NT2/D1 (cell line): ENCODE measurements around the gene GALNT12.

Source experiments
- SUZ12 ChIP-seq: IDR thresholded peaks from 2 replicates; pipeline ENCODE4 v1.6.1; 2011; ENCODE audit not compliant: insufficient read length, insufficient read depth; ENCODE audit errors: extremely low read depth
- YY1 ChIP-seq: IDR thresholded peaks from 2 replicates; pipeline ENCODE4 v1.6.1; 2011; ENCODE audit not compliant: insufficient read length, insufficient read depth
- ZNF274 ChIP-seq: IDR thresholded peaks from 2 replicates; pipeline ENCODE4 v1.6.1; 2011; ENCODE audit warnings: mild to moderate bottlenecking, low read depth, low read length

- TF ChIP-seq ZNF274 (no peak), SUZ12 (no peak), YY1 (no peak)
These were observed 75.1 kb downstream of the GALNT12 start for GRCh38 chr9:98882569-98882923.
